ENCODE measurements around the gene ETV6. TPM values are rescaled to one million over a fixed set of nuclear protein-coding genes. Genes with fewer than 3 reads are reported as not detected.

ETV6 gene
- total RNA-seq, 1 experiment from 2014 or later: 19.3 TPM

GRCh38 chr12:11895421-11896078 lies 246.1 kb downstream of the ETV6 start:
- no peak for DNase-seq (ENCODE audit: unreplicated experiment)
- no TSS peak for BruUV-seq (replicated peaks)
- TF ChIP-seq, protein P1, sequence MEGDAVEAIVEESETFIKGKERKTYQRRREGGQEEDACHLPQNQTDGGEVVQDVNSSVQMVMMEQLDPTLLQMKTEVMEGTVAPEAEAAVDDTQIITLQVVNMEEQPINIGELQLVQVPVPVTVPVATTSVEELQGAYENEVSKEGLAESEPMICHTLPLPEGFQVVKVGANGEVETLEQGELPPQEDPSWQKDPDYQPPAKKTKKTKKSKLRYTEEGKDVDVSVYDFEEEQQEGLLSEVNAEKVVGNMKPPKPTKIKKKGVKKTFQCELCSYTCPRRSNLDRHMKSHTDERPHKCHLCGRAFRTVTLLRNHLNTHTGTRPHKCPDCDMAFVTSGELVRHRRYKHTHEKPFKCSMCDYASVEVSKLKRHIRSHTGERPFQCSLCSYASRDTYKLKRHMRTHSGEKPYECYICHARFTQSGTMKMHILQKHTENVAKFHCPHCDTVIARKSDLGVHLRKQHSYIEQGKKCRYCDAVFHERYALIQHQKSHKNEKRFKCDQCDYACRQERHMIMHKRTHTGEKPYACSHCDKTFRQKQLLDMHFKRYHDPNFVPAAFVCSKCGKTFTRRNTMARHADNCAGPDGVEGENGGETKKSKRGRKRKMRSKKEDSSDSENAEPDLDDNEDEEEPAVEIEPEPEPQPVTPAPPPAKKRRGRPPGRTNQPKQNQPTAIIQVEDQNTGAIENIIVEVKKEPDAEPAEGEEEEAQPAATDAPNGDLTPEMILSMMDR (IDR thresholded peaks at IDR 0.05; ENCODE audit: unreplicated experiment): no peak
- Mint-ChIP-seq H3K27ac (ENCODE audit: low read depth, unreplicated experiment) (no peak overlapping the region), H3K36me3 (ENCODE audit: insufficient read depth, unreplicated experiment) (peaks cover 14% of the 10 kb centered on the region), H3K9me3 (ENCODE audit: unreplicated experiment) (no peaks in the 10 kb centered on the region), H3K27me3 (ENCODE audit: insufficient read depth, unreplicated experiment) (no peaks in the 10 kb centered on the region), H3K4me3 (ENCODE audit: unreplicated experiment) (no peak overlapping the region), H3K4me1 (ENCODE audit: insufficient read depth, unreplicated experiment) (no peaks in the 10 kb centered on the region)
- ChIA-PET CTCF (interaction anchor here (0.5 kb wide), 1 partner anchor 300 kb away, joined by 3 read pairs; no protein-coding TSS in a partner anchor), POLR2A (no interaction called here)
- intact Hi-C loops (cut with micrococcal nuclease): no loop called here

- H3K4me1 Mint-ChIP-seq (ENCODE audit: insufficient read depth, unreplicated experiment): no peaks in the 10 kb centered on the region
- no peaks in the 10 kb centered on the region for H3K9me3 Mint-ChIP-seq (ENCODE audit: unreplicated experiment)
- no peaks in the 10 kb centered on the region for H3K27me3 Mint-ChIP-seq (ENCODE audit: insufficient read depth, unreplicated experiment)
- TF ChIP-seq, protein P1 (IDR thresholded peaks at IDR 0.05; ENCODE audit: unreplicated experiment): no peak
- intact Hi-C loops (cut with micrococcal nuclease): no loop called here
- no TSS peak for BruUV-seq (replicated peaks)
- no peak overlapping the region for H3K4me3 Mint-ChIP-seq (ENCODE audit: unreplicated experiment)
- no peak for DNase-seq (ENCODE audit: unreplicated experiment)
- H3K27ac Mint-ChIP-seq (ENCODE audit: low read depth, unreplicated experiment): no peak overlapping the region
- H3K36me3 Mint-ChIP-seq (ENCODE audit: insufficient read depth, unreplicated experiment): peaks cover 7% of the 10 kb centered on the region
- ChIA-PET POLR2A (interaction anchor here (1.0 kb wide), 2 partner anchors 9 to 247 kb away, joined by 3 to 4 read pairs; partner anchors contain the start of gene ETV6), CTCF (no interaction called here)
Measured at GRCh38 chr12:11896417-11896929, 247.0 kb downstream of the ETV6 start.

GRCh38 chr12:11897923-11898322 lies 248.4 kb downstream of the ETV6 start:
- intact Hi-C loops (cut with micrococcal nuclease): no loop called here
- CTCF ChIA-PET: interaction anchor here (0.6 to 1.0 kb wide), 2 partner anchors 110 to 135 kb away, joined by 3 to 4 read pairs; no protein-coding TSS in a partner anchor

More at GRCh38 chr12:11897923-11898322, 248.4 kb downstream of the ETV6 start:
- no peak overlapping the region for H3K27ac Mint-ChIP-seq (ENCODE audit: low read depth, unreplicated experiment)
- H3K9me3 Mint-ChIP-seq (ENCODE audit: unreplicated experiment): no peaks in the 10 kb centered on the region
- POLR2A ChIA-PET: no interaction called here
- TF ChIP-seq, protein P1 (IDR thresholded peaks at IDR 0.05; ENCODE audit: unreplicated experiment): no peak
- no peaks in the 10 kb centered on the region for H3K27me3 Mint-ChIP-seq (ENCODE audit: insufficient read depth, unreplicated experiment)
- H3K4me3 Mint-ChIP-seq (ENCODE audit: unreplicated experiment): no peak overlapping the region
- BruUV-seq (replicated peaks): no TSS peak
- H3K36me3 Mint-ChIP-seq (ENCODE audit: insufficient read depth, unreplicated experiment): no peaks in the 10 kb centered on the region
- no peak for DNase-seq (ENCODE audit: unreplicated experiment)
- no peaks in the 10 kb centered on the region for H3K4me1 Mint-ChIP-seq (ENCODE audit: insufficient read depth, unreplicated experiment)

Data from MCF 10A (cell line).